K562 (cell line): Measurements from ENCODE around the gene PARD6B. TPM values are rescaled to one million over a fixed set of nuclear protein-coding genes. Genes with fewer than 3 reads are reported as not detected.

Experiments
- BDP1 ChIP-seq: IDR thresholded peaks from 3 replicates; pipeline ENCODE4 v1.6.1; 2011; ENCODE audit not compliant: insufficient read length, insufficient read depth
- ETV6 ChIP-seq, 3 experiments: fragments of 150-350 bp in 1 of 3; sonication (generic) in 1 of 3; formaldehyde crosslinking in 1 of 3; IDR thresholded peaks; 2 replicates each; pipeline versions ENCODE4 v1.6.1 to v1.8.0; 2014 to 2022; ENCODE audit warnings: borderline replicate concordance in 2 of 3, low read depth in 2 of 3, antibody characterized with exemption in 1 of 3, low read length in 1 of 3, mild to moderate bottlenecking in 1 of 3, missing genetic modification reagents in 1 of 3
- FOS ChIP-seq: IDR thresholded peaks from 3 replicates; pipeline ENCODE4 v1.6.1; 2011; ENCODE audit not compliant: insufficient read length; ENCODE audit errors: extremely low read depth
- HDAC2 ChIP-seq: fragments of 450-650 bp; IDR thresholded peaks from 2 replicates; pipeline ENCODE4 v1.6.1; 2016; ENCODE audit warnings: mild to moderate bottlenecking
- HMG20B ChIP-seq: fragments of 250-450 bp; sonication (Bioruptor Pico); IDR thresholded peaks from 2 replicates; pipeline ENCODE4 v1.5.0; 2021; ENCODE audit warnings: mild to moderate bottlenecking
- HNRNPL ChIP-seq: fragments of 200-400 bp; formaldehyde crosslinking; IDR thresholded peaks from 2 replicates; pipeline ENCODE4 v1.6.1; 2017; ENCODE audit warnings: low read depth, mild to moderate bottlenecking, low read length
- HOXB6 ChIP-seq: fragments of 250-450 bp; sonication (Bioruptor Pico); IDR thresholded peaks from 2 replicates; pipeline ENCODE4 v1.5.1; 2022; ENCODE audit warnings: mild to moderate bottlenecking, borderline replicate concordance
- NFATC3 ChIP-seq: fragments of 450-650 bp; IDR thresholded peaks from 2 replicates; pipeline ENCODE4 v1.6.1; 2017; ENCODE audit warnings: mild to moderate bottlenecking
- PHB2 ChIP-seq: fragments of 450-650 bp; IDR thresholded peaks from 2 replicates; pipeline ENCODE4 v1.6.1; 2017; ENCODE audit warnings: low read depth
- SMARCE1 ChIP-seq: fragments of 450-650 bp; IDR thresholded peaks from 2 replicates; pipeline ENCODE4 v1.7.1; 2016; ENCODE audit warnings: mild to moderate bottlenecking
- TAF15 ChIP-seq: fragments of 200-400 bp; formaldehyde crosslinking; IDR thresholded peaks from 2 replicates; pipeline ENCODE4 v1.6.1; 2017; ENCODE audit warnings: mild to moderate bottlenecking, low read depth, low read length, moderate library complexity
- TAL1 ChIP-seq: fragments of 450-650 bp; IDR thresholded peaks from 2 replicates; pipeline ENCODE4 v1.6.1; 2016; ENCODE audit warnings: mild to moderate bottlenecking
- TRIM24 ChIP-seq, 2 experiments: fragments of 450-650 bp; IDR thresholded peaks; 2 replicates each; pipeline ENCODE4 v1.6.1; 2016
- ZNF707 ChIP-seq: fragments of 250-450 bp; sonication (Bioruptor Pico); conservative IDR thresholded peaks from 2 replicates; pipeline ENCODE4 v1.8.0; 2022; ENCODE audit warnings: inconsistent platforms, mild to moderate bottlenecking, moderate library complexity
- polyA plus RNA-seq, 8 experiments: library from polyadenylated mRNA; depleted of rRNA in 4 of 8; stranded (reverse) in 5 of 8; unstranded in 3 of 8; fragments of >200 nt; fragmentation: Nextera tagmentation in 2 of 8; fragmentation: Illumina TruSeq in 1 of 8; extraction: Ambion mirVana in 2 of 8; extraction: Trizol in 1 of 8; gene quantifications; 2 replicates each; pipeline versions ENCODE4 v1.2.1 to v1.2.3, GENCODE V29; 2011 to 2014; ENCODE audit warnings: inconsistent platforms in 1 of 8, missing spikeins in 1 of 8
- total RNA-seq, 7 experiments: library from RNA; depleted of rRNA in 6 of 7; stranded (reverse); fragments of >200 nt in 6 of 7; fragmentation: Illumina TruSeq in 2 of 7; extraction: Trizol in 2 of 7; gene quantifications; 2 replicates each; pipeline versions ENCODE4 v1.2.1 to v1.2.3, GENCODE V29; 2011 to 2021; ENCODE audit warnings: low replicate concordance in 1 of 7
- TF ChIP-seq, protein P1 (sequence below): sonication (generic); formaldehyde crosslinking; IDR thresholded peaks from 2 replicates; pipeline ENCODE4 v1.8.0; 2022; ENCODE audit warnings: mild to moderate bottlenecking, missing genetic modification reagents
- TF ChIP-seq, protein P2 (sequence below): fragments of 450-650 bp; IDR thresholded peaks from 2 replicates; pipeline ENCODE4 v1.6.1; 2018; ENCODE audit not compliant: partially characterized antibody
- TF ChIP-seq, protein P3 (sequence below): sonication (generic); formaldehyde crosslinking; IDR thresholded peaks from 2 replicates; pipeline ENCODE4 v1.8.1; 2023; ENCODE audit warnings: mild to moderate bottlenecking, missing genetic modification reagents

PARD6B gene
- total and polyA plus RNA-seq, 9 of the 15 experiments (the other 6 are each of a cell fraction or from before 2014, with no cell fraction given) = 1.7 to 12.3 (median 5.5) TPM

DNA sequence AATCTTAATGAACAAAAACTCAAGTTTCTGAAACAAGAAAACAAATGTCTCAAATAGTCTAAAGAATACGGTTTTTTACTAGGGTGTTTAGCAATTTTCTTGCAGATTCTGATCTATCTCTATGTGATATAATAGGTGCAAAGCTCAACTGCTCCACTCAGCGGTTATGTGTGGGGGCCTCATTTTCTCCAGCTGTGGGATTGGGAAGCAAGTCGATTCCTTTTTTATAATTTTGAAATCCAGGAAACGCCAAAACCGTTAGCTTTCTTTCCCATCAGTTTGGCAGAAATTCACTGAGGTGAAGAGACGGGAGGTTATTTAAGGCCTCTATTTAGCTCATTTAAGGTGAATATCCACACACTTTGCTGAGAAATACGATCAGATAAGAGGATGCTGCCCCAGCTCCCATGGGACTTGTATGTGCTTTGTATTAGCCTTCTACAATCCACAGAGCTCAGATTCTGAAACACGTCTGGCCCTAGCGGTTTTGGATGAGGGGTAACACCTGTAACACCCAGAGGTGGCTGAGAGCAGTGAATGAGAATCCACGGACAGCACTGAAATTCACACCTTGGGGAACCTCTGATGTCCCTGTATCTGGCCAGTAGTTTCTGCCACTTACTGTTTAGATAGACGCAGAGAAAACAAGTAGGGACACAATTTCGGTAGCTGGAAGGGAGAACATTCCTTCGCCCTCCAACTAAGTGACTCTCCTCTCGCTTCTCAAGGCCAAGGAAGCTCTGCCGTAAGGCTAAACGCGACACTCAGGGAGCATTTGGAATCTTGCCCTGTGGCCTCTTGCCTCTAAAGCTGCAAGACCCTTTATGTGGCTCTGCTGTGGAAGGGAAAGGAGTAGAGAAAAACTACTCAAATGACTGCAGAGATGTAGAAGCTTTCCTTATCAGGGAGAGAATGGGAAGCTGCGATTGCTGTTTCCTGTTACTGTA is 56.9 kb downstream of the PARD6B start (continued):
- TF ChIP-seq HNRNPL (no peak), FOS (no peak), TAL1 (no peak), HMG20B (no peak), ZNF707 (CRISPR knock-in tag) (no peak), ETV6 (IDR thresholded peaks at IDR 0.05; ENCODE audit: borderline replicate concordance in 1 of 2, low read depth in 2 of 2, low read length in 1 of 2) (no peak), ETV6 (CRISPR knock-in tag; IDR thresholded peaks at IDR 0.05; ENCODE audit: borderline replicate concordance) (no peak), PHB2 (no peak), TRIM24 (IDR thresholded peaks at IDR 0.05) (peak in 1 of 2 experiments; percentile 29; a peak in 1 of 4 replicates), NFATC3 (0 out of 2 replicates have a peak, but pooled peaks have one; percentile 25), HOXB6 (CRISPR knock-in tag) (no peak), BDP1 (no peak), HDAC2 (no peak), TAF15 (no peak), SMARCE1 (no peak)
- TF ChIP-seq, protein P1, sequence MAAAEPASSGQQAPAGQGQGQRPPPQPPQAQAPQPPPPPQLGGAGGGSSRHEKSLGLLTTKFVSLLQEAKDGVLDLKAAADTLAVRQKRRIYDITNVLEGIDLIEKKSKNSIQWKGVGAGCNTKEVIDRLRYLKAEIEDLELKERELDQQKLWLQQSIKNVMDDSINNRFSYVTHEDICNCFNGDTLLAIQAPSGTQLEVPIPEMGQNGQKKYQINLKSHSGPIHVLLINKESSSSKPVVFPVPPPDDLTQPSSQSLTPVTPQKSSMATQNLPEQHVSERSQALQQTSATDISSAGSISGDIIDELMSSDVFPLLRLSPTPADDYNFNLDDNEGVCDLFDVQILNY (CRISPR knock-in tag) = no peak
- TF ChIP-seq, protein P2, sequence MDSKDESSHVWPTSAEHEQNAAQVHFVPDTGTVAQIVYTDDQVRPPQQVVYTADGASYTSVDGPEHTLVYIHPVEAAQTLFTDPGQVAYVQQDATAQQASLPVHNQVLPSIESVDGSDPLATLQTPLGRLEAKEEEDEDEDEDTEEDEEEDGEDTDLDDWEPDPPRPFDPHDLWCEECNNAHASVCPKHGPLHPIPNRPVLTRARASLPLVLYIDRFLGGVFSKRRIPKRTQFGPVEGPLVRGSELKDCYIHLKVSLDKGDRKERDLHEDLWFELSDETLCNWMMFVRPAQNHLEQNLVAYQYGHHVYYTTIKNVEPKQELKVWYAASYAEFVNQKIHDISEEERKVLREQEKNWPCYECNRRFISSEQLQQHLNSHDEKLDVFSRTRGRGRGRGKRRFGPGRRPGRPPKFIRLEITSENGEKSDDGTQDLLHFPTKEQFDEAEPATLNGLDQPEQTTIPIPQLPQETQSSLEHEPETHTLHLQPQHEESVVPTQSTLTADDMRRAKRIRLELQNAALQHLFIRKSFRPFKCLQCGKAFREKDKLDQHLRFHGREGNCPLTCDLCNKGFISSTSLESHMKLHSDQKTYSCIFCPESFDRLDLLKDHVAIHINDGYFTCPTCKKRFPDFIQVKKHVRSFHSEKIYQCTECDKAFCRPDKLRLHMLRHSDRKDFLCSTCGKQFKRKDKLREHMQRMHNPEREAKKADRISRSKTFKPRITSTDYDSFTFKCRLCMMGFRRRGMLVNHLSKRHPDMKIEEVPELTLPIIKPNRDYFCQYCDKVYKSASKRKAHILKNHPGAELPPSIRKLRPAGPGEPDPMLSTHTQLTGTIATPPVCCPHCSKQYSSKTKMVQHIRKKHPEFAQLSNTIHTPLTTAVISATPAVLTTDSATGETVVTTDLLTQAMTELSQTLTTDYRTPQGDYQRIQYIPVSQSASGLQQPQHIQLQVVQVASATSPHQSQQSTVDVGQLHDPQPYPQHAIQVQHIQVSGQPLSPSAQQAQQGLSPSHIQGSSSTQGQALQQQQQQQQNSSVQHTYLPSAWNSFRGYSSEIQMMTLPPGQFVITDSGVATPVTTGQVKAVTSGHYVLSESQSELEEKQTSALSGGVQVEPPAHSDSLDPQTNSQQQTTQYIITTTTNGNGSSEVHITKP = no peak
- TF ChIP-seq, protein P3, sequence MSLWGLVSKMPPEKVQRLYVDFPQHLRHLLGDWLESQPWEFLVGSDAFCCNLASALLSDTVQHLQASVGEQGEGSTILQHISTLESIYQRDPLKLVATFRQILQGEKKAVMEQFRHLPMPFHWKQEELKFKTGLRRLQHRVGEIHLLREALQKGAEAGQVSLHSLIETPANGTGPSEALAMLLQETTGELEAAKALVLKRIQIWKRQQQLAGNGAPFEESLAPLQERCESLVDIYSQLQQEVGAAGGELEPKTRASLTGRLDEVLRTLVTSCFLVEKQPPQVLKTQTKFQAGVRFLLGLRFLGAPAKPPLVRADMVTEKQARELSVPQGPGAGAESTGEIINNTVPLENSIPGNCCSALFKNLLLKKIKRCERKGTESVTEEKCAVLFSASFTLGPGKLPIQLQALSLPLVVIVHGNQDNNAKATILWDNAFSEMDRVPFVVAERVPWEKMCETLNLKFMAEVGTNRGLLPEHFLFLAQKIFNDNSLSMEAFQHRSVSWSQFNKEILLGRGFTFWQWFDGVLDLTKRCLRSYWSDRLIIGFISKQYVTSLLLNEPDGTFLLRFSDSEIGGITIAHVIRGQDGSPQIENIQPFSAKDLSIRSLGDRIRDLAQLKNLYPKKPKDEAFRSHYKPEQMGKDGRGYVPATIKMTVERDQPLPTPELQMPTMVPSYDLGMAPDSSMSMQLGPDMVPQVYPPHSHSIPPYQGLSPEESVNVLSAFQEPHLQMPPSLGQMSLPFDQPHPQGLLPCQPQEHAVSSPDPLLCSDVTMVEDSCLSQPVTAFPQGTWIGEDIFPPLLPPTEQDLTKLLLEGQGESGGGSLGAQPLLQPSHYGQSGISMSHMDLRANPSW (CRISPR knock-in tag) = no peak
